ENCODE results near the gene PDXK.

Gene PDXK

GRCh38 chr21:43743947-43744346 is 25.0 kb downstream of the PDXK start:
- no peak for DNase-seq (ENCODE audit: low read depth)

DNA sequence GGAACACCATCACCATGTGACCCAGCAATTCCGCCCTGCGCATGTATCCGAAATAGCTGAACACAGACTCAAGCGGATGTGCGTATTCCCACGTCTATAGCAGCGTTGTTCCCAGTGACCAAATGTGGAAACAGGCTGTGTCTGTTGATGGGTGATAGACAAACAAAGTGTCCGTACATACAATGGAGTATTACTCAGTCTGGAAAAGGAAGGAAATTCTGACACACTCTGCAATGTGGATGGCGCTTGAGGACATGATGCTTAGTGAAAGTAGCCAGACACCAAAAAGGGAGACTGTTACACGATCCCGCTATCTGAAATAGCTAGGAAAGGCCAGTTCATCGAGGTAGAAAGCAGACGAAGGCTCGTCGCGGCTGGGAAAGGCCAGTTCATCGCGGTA is 25.8 kb downstream of the PDXK start:
- DNase-seq (ENCODE audit: low read depth) = no peak

GRCh38 chr21:43745772-43746517 is 27.0 kb downstream of the PDXK start:
- DNase-seq (ENCODE audit: low read depth) = no peak

DNA sequence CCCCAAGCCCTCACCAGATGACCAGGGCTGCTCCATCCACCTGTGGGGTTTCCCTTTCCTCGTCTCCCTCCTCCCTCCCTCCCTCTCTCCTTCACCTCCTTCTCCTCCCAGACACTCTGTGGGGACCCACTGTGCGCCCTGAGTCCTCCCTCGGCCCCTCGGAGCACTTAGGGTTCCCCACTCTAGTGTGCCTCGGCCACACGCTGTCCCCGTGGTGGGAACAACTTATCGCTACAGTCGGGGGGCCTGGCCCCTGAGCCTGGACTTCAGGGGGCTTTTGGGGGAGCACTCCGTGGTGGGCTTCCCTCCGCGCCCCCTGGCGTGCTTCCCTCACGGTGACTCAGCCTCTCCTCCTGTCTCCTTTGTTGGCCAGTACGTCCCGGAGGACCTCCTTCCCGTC is 29.7 kb downstream of the PDXK start:
- DNase-seq (ENCODE audit: low read depth) = no peak

- no peak for DNase-seq (ENCODE audit: low read depth)
These were observed 30.8 kb downstream of the PDXK start for GRCh38 chr21:43749651-43750262.

DNA sequence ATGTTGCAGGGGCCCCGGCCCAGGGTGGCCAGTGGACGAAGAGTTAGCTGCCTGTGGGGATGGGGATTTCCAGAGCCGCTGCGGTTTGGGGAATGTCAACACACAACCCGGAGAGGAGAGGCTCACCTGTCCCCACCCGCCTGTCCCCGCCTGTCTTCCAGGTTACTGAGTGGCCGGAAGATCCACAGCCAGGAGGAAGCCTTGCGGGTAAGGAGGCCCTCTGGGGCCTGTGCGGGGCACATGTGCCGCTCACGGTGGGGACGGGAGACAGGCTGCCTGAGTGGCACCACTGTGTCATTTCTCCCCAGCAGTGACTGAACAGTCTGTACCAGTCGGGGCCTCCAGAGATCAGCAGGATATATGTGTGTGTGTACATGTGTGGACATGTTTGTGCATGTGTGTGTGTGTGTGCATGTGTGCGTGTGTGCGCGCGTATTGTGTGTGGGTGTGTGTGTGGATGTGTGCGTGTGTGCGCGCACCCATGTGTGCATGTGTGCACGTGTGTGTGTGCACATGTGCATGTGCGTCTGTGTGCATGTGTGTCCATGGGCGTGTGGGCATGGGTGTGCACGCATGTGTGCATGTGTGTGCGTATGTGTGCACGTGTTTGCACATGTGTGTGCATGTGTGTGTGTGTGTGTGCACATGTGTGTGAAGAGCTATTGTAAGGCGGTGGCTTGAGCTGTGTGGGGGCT is 31.6 kb downstream of the PDXK start:
- DNase-seq (ENCODE audit: low read depth) = no peak

- DNase-seq (ENCODE audit: low read depth) = no peak
These were observed 33.1 kb downstream of the PDXK start for GRCh38 chr21:43751955-43752591.

DNA sequence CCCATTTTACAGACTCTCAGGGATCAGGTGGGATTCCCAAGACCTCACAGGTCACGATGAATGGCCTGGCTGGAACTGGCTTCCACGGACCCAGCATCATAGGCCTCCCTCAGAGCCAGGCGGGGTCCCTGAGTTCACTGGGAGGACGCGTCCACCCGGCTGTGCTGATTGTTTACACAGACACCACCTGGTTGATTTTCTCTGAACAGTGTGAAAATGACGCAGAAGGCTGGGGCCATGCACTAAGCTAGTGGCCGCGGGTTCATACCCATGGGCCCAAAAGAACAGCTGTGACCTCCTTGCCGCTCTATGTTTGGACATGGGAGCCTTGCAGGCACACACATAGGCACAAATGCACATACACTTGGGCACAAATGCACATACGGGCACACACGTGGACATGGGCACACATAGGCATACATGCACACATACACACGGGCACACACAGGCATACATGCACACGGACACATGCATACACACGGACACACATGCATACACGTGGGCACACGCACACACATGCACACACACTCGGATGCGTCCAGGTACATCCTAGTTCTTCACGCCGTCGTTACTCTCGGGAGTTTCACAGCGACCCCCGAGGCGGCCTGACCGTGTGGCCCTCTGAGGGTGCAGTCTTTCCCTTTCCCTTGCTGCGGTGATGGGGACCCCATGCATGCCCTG is 34.0 kb downstream of the PDXK start:
- DNase-seq (ENCODE audit: low read depth) = no peak

DNA sequence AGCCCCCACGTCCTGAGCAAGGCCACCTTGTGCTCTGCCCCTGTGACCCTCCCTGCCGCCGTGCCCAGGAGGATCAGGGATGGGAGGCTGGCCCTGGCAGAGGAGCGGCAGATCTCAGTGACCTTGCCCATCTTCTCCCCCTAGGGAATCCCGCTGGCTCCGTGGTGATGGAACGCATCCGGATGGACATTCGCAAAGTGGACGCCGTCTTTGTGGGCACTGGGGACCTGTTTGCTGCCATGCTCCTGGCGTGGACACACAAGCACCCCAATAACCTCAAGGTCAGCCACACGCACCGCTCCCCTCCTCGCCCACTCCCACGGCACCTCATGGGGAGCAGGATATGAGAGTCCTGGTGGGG is 34.5 kb downstream of the PDXK start:
- no peak for DNase-seq (ENCODE audit: low read depth)

GRCh38 chr21:43754948-43755781 is 36.2 kb downstream of the PDXK start:
- DNase-seq (ENCODE audit: low read depth) = no peak

GRCh38 chr21:43755820-43756594 is 37.1 kb downstream of the PDXK start:
- no peak for DNase-seq (ENCODE audit: low read depth)

- no peak for DNase-seq (ENCODE audit: low read depth)
These were observed 38.7 kb downstream of the PDXK start for GRCh38 chr21:43757601-43758000.

DNA sequence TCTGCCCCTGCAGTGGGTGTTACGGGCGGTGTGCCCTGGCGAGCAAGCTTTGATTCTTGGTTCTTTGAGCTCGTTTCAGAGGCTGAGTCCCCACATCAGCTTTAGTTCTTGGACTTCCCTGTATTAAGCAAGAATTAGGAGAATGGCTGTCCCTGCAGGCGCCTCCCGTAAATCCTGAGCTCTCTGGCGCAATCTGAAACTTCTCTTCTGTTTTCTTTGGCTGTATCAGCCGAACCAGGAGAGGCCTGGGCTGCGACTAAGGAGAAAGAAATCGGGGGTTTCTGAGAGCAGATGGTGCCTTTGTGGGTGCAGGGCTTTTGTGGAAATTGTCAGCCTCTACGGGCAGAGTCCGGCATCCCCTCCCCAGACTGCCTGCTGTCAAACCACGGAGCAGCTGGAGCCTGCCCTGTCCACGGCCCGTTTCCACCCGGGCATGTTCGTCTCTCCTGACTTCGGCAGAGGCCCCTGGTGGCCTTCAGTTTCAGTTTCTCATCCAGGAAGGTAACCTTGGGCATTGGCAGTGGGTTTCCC is 39.2 kb downstream of the PDXK start:
- no peak for DNase-seq (ENCODE audit: low read depth)

- no peak for DNase-seq (ENCODE audit: low read depth)
These were observed 39.9 kb downstream of the PDXK start for GRCh38 chr21:43758811-43759210.

DNA sequence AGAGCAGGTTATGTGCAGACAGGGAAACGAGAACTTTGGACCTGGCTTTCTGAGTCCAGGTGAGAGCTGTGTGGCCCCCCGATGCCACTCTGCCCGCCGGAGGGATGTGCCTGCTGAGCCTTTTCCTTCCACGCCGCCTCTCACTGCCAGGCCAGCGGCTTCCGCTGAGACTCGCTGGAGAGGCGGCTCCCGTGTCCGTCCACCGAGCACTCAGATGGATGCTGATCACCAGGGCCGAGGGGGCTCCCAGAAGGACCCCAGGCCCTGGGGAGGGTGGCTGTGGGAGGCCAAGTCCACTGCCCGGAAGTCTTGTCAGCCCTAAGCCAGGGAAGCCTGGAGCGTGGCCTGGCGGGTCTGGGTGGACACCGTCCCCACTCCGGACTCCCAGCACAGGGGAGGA is 40.7 kb downstream of the PDXK start:
- no peak for DNase-seq (ENCODE audit: low read depth)

DNA sequence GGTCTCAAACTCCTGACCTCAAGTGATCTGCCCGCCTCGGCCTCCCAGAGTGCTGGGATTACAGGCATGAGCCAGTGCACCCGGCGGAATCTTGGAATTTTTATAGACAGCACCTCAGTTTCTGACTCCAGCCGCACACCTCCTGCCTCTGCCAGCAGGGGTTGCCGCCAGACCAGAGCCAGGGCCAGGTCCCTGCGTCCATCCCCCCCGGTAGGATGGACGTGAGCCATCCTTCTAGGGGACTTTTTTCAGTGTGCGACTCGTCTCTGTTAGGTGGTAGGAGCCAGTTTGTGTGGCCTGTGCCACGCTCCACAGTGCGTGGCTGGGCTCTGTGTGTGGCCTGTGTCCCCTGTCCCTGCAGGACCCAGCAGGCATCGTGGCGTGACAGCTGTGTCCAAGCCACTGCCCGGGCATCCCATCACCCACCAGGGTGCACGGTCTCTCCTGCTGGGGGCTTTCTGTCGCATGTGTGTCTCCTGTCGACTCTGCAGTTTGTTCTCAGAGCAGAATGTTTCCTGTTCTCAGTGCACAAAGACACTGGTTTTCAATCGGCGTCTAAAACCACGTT is 41.5 kb downstream of the PDXK start:
- DNase-seq (ENCODE audit: low read depth) = no peak

DNA sequence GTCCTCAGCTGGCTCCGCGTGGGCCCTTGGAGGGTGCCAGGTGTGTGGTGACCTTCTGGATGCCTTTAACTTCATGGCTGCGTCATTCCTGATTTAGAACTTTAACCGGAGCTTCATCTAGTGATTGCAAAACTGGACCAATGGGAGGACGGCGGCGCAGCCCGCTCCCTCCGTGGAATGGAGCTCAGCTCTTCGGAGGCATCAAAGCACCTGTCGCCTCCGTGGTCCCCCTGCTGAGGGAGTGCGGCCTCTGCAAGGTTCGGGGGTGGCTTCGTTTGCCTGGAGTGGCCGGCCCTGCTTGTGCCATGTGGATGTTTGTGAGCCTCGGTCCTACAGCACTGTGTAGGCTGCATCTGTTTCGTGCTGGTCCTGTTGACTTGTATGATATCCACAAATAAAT is 43.0 kb downstream of the PDXK start:
- DNase-seq (ENCODE audit: low read depth) = no peak

- no peak for DNase-seq (ENCODE audit: low read depth)
These were observed 43.6 kb downstream of the PDXK start for GRCh38 chr21:43762303-43763128.

DNA sequence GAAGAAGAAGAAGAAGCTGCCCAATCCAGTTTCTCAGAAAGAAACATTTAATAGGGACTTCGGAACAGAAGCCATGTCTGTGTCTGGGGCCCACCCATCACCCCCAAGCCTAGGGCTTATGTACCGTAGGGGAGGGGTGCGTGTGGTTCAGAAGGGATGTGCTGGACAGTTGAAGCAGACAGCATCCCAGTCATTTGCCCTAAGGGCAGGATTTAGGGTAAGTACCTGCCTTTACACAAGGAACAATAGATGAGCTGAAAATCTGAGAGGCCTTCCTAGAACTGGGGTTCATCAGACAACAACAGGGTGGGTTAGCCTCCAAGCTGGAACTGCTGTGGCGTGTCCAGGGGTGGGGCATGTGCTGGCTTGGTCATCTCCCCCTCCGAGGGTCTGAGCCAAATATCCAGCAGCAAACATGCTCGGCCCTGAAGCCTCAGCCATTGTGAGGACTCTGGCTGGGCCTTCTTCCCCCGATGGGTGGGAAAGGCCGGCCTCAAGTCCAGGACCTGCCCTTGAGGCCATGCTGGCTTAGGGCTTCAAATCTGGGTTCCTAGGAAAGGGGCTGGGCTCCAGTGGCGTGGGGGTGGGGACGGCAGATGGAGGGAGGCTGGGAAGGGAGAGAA is 45.1 kb downstream of the PDXK start:
- DNase-seq (ENCODE audit: low read depth) = no peak
